ENCODE results near the gene RNF7.
"Not testable (repeated sequence)": the region's sequence is repeated elsewhere in the genome, so short reads cannot be mapped to it uniquely, and the experiment has no call there.

- TF ChIP-seq CTCF (IDR thresholded peaks at IDR 0.05; ENCODE audit: low read length); EZH2 (IDR thresholded peaks at IDR 0.05; ENCODE audit: borderline replicate concordance, low read length): not testable (repeated sequence)
These were observed 24.5 kb downstream of the RNF7 start for GRCh38 chr3:141762552-141762951.

Data from OCI-LY1 (cell line).